Activated CD8-positive, alpha-beta memory T cell treated with anti-CD3 and anti-CD28 coated beads, Interleukin-2, amount 10 ng/mL, durations not matched to agents 7 days and 5 days (primary cell): ENCODE results near the gene PITRM1. TPM values are rescaled to one million over a fixed set of nuclear protein-coding genes. Genes with fewer than 3 reads are reported as not detected.
A peak's percentile ranks its signal among the peaks of the same experiment; 100 is the strongest.
"Not testable (repeated sequence)": the region's sequence is repeated elsewhere in the genome, so short reads cannot be mapped to it uniquely, and the experiment has no call there.

Experiments
- ATAC-seq: fragments of 150-1000 bp; cut with Tn5 transposase; one replicate; pipeline ENCODE4 v1.10.0; 2021; ENCODE audit warnings: moderate library complexity
- CTCF ChIA-PET: fragments of 350-600 bp; sonication (Branson Sonifier 250); formaldehyde crosslinking; loops from one replicate; lab custom pipeline; 2021; ENCODE audit warnings: antibody characterized with exemption; lab: Charles Lee
- DNase-seq: peaks from one replicate; pipeline ENCODE4 v3.0.0-alpha.2; 2020
- H3K27ac Mint-ChIP-seq: one replicate; pipeline ENCODE4 v1.8.0; 2021; ENCODE audit warnings: mild to moderate bottlenecking, mixed read lengths
- H3K27me3 Mint-ChIP-seq: one replicate; pipeline ENCODE4 v1.8.0; 2021; ENCODE audit warnings: mixed read lengths
- H3K36me3 Mint-ChIP-seq: one replicate; pipeline ENCODE4 v1.8.0; 2021; ENCODE audit warnings: mild to moderate bottlenecking, mixed read lengths
- H3K4me1 Mint-ChIP-seq: one replicate; pipeline ENCODE4 v1.8.0; 2021; ENCODE audit warnings: mixed read lengths
- H3K4me3 Mint-ChIP-seq: one replicate; pipeline ENCODE4 v1.8.0; 2021; ENCODE audit warnings: mild to moderate bottlenecking, moderate library complexity, mixed read lengths
- H3K9me3 Mint-ChIP-seq: one replicate; pipeline ENCODE4 v1.8.0; 2022; ENCODE audit warnings: low read depth, mixed read lengths
- total RNA-seq, 2 experiments: library from RNA; stranded (reverse); gene quantifications; one replicate each; pipeline ENCODE4 v1.2.3, GENCODE V29; 2021

The PITRM1 gene
- total RNA-seq, 2 experiments from 2014 or later = 65.3 to 71.3 TPM

GRCh38 chr10:3172081-3172445 lies 519 bp downstream of the PITRM1 start:
- DNase-seq (no peak), ATAC-seq (no peak)
- Mint-ChIP-seq H3K27me3 (peaks cover 27% of the 10 kb centered on the region), H3K27ac (peak overlapping the region; percentile 88), H3K36me3 (peaks cover 24% of the 10 kb centered on the region), H3K9me3 (no peaks in the 10 kb centered on the region), H3K4me3 (peak overlapping the region; percentile 71), H3K4me1 (peaks cover 22% of the 10 kb centered on the region)
- CTCF ChIA-PET = interaction anchor here (0.7 to 1.8 kb wide), 2 partner anchors 9 to 15 kb away, joined by 4 read pairs; no protein-coding TSS in a partner anchor

- CTCF ChIA-PET, ATAC-seq, H3K9me3 Mint-ChIP-seq, DNase-seq: not testable (repeated sequence)
- Mint-ChIP-seq H3K4me3 (peak overlapping the region; percentile 71), H3K4me1 (peaks cover 23% of the 10 kb centered on the region), H3K27me3 (peaks cover 22% of the 10 kb centered on the region), H3K36me3 (peaks cover 30% of the 10 kb centered on the region), H3K27ac (peak overlapping the region; percentile 88)
These were observed 1.1 kb downstream of the PITRM1 start for GRCh38 chr10:3171488-3171887.

DNA sequence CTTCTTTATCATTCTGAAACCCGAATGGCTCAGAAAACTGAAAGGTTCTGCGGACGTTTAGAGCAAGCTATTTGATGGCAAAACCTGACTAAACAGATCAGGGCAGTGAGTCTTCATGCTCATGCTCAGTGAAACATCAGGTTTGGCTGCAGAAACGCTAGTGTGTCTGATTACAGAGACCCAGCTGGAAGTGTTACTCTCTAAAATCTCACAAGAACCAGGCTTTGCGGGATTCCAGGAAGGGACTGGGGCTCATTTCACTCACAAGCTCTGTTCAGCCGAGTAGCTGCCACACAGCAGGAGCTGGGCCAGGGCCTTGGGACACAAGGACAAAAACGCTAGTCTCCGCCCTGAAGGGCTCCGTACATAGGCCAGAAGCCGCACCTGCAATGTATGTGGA lies 2.9 kb downstream of the PITRM1 start:
- Mint-ChIP-seq H3K4me3 (no peak overlapping the region), H3K9me3 (no peaks in the 10 kb centered on the region), H3K4me1 (peaks cover 23% of the 10 kb centered on the region), H3K27me3 (peaks cover 4% of the 10 kb centered on the region), H3K27ac (no peak overlapping the region), H3K36me3 (peaks cover 45% of the 10 kb centered on the region)
- DNase-seq (no peak), ATAC-seq (no peak)
- CTCF ChIA-PET = no interaction called here

- Mint-ChIP-seq H3K4me3 (no peak overlapping the region), H3K9me3 (no peaks in the 10 kb centered on the region), H3K36me3 (peaks cover 45% of the 10 kb centered on the region), H3K27me3 (peaks cover 2% of the 10 kb centered on the region), H3K4me1 (peaks cover 23% of the 10 kb centered on the region), H3K27ac (no peak overlapping the region)
- DNase-seq = no peak
- no peak for ATAC-seq
- CTCF ChIA-PET = no interaction called here
These were observed 3.3 kb downstream of the PITRM1 start for GRCh38 chr10:3169271-3169670.

GRCh38 chr10:3167611-3168330 lies 4.8 kb downstream of the PITRM1 start:
- CTCF ChIA-PET = interaction anchor here (0.6 to 1.0 kb wide), 2 partner anchors 14 to 87 kb away, joined by 3 to 4 read pairs; no protein-coding TSS in a partner anchor
- no peaks in the 10 kb centered on the region for H3K27me3 Mint-ChIP-seq
- ATAC-seq = no peak
- H3K4me1 Mint-ChIP-seq = peaks cover 19% of the 10 kb centered on the region
- no peak overlapping the region for H3K27ac Mint-ChIP-seq
- no peaks in the 10 kb centered on the region for H3K9me3 Mint-ChIP-seq
- peaks cover 50% of the 10 kb centered on the region for H3K36me3 Mint-ChIP-seq
- H3K4me3 Mint-ChIP-seq = no peak overlapping the region
- no peak for DNase-seq

- H3K9me3 Mint-ChIP-seq = no peaks in the 10 kb centered on the region
- ATAC-seq = no peak
- peaks cover 51% of the 10 kb centered on the region for H3K36me3 Mint-ChIP-seq
- H3K27ac Mint-ChIP-seq = no peak overlapping the region
- peaks cover 15% of the 10 kb centered on the region for H3K4me1 Mint-ChIP-seq
- CTCF ChIA-PET = interaction anchor here (1.0 kb wide), 1 partner anchor 13 kb away, joined by 4 read pairs; no protein-coding TSS in a partner anchor
- H3K4me3 Mint-ChIP-seq = no peak overlapping the region
- no peak for DNase-seq
- H3K27me3 Mint-ChIP-seq = no peaks in the 10 kb centered on the region
These were observed 5.9 kb downstream of the PITRM1 start for GRCh38 chr10:3166496-3167290.

DNA sequence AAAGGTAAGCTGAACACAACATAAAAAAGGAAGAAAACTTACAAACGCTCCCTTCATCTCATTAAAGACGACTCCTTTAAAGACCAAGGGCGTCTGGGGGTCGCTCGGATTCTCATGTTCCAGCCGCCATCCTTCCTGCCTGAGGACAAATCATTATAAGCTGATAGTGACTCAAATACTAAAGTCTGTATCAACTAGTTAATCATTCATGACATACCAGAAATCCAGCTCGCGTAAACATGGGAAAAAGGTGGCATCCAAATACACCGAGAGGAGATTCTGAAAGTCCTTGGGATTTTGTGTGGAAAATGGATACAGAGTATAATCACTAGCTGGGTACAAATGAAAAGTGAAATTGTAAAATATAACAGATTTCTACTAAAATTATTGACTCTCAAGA lies 7.4 kb downstream of the PITRM1 start:
- Mint-ChIP-seq H3K4me1 (peaks cover 4% of the 10 kb centered on the region), H3K36me3 (peaks cover 48% of the 10 kb centered on the region), H3K4me3 (no peak overlapping the region), H3K27ac (no peak overlapping the region), H3K27me3 (no peaks in the 10 kb centered on the region), H3K9me3 (no peaks in the 10 kb centered on the region)
- DNase-seq (no peak), ATAC-seq (no peak)
- CTCF ChIA-PET = interaction anchor here (1.2 kb wide), 1 partner anchor 28 kb away, joined by 3 read pairs; no protein-coding TSS in a partner anchor

- CTCF ChIA-PET = interaction anchor here (0.9 to 1.1 kb wide), 2 partner anchors 9 to 15 kb away, joined by 3 to 4 read pairs; partner anchors contain the start of gene PITRM1
- H3K4me3 Mint-ChIP-seq = no peak overlapping the region
- ATAC-seq (no peak), DNase-seq (no peak)
- no peak overlapping the region for H3K27ac Mint-ChIP-seq
- no peaks in the 10 kb centered on the region for H3K27me3 Mint-ChIP-seq
- peaks cover 2% of the 10 kb centered on the region for H3K4me1 Mint-ChIP-seq
- H3K9me3 Mint-ChIP-seq = no peaks in the 10 kb centered on the region
- H3K36me3 Mint-ChIP-seq = peaks cover 49% of the 10 kb centered on the region
These were observed 8.7 kb downstream of the PITRM1 start for GRCh38 chr10:3163879-3164278.

- CTCF ChIA-PET = interaction anchor here (1.0 to 1.1 kb wide), 2 partner anchors 10 to 14 kb away, joined by 4 read pairs; partner anchors contain the start of gene PITRM1
- Mint-ChIP-seq H3K27ac (no peak overlapping the region), H3K4me3 (no peak overlapping the region), H3K27me3 (no peaks in the 10 kb centered on the region), H3K9me3 (no peaks in the 10 kb centered on the region), H3K4me1 (peaks cover 2% of the 10 kb centered on the region), H3K36me3 (peaks cover 48% of the 10 kb centered on the region)
- no peak for ATAC-seq
- no peak for DNase-seq
These were observed 10.0 kb downstream of the PITRM1 start for GRCh38 chr10:3162533-3162932.

- Mint-ChIP-seq H3K36me3 (peaks cover 42% of the 10 kb centered on the region), H3K4me1 (no peaks in the 10 kb centered on the region), H3K9me3 (no peaks in the 10 kb centered on the region), H3K4me3 (no peak overlapping the region), H3K27ac (no peak overlapping the region), H3K27me3 (no peaks in the 10 kb centered on the region)
- DNase-seq (no peak), ATAC-seq (no peak)
- CTCF ChIA-PET = no interaction called here
These were observed 13.4 kb downstream of the PITRM1 start for GRCh38 chr10:3159152-3159551.

- H3K9me3 Mint-ChIP-seq = no peaks in the 10 kb centered on the region
- peaks cover 6% of the 10 kb centered on the region for H3K4me1 Mint-ChIP-seq
- no peak overlapping the region for H3K4me3 Mint-ChIP-seq
- no peak for ATAC-seq
- CTCF ChIA-PET = no interaction called here
- no peak for DNase-seq
- no peak overlapping the region for H3K27ac Mint-ChIP-seq
- peaks cover 53% of the 10 kb centered on the region for H3K36me3 Mint-ChIP-seq
- H3K27me3 Mint-ChIP-seq = no peaks in the 10 kb centered on the region
These were observed 17.9 kb downstream of the PITRM1 start for GRCh38 chr10:3154666-3155065.

DNA sequence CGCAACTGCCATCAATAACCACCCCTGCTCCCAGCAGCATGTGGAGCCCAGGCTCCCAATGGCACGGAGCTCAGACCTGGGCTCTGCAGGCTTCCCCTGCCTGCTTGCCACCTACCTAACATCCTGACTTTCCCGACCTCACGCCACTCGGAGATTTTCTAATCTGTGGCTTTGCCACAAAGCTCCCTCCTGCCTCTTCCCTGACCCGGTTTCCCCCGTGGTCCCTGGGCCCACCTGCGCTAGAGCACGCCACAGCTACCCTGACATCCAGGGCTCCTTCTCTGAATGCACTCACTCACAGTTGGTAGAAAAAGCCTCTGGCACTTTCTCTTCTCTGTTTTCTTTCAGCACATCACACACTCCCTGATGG lies 20.0 kb downstream of the PITRM1 start:
- H3K4me3 Mint-ChIP-seq = no peak overlapping the region
- CTCF ChIA-PET = no interaction called here
- H3K27ac Mint-ChIP-seq = peak overlapping the region; percentile 5
- no peak for ATAC-seq
- H3K27me3 Mint-ChIP-seq = no peaks in the 10 kb centered on the region
- H3K36me3 Mint-ChIP-seq = peaks cover 46% of the 10 kb centered on the region
- no peaks in the 10 kb centered on the region for H3K9me3 Mint-ChIP-seq
- no peak for DNase-seq
- peaks cover 6% of the 10 kb centered on the region for H3K4me1 Mint-ChIP-seq

GRCh38 chr10:3151889-3152565 lies 20.6 kb downstream of the PITRM1 start:
- Mint-ChIP-seq H3K9me3 (no peaks in the 10 kb centered on the region), H3K4me3 (no peak overlapping the region), H3K36me3 (peaks cover 45% of the 10 kb centered on the region), H3K4me1 (peaks cover 6% of the 10 kb centered on the region), H3K27me3 (no peaks in the 10 kb centered on the region), H3K27ac (no peak overlapping the region)
- CTCF ChIA-PET = no interaction called here
- no peak for DNase-seq
- no peak for ATAC-seq
